ENCODE results near the gene CD79B. TPM values are rescaled to one million over a fixed set of nuclear protein-coding genes. Genes with fewer than 3 reads are reported as not detected.
A peak's percentile ranks its signal among the peaks of the same experiment; 100 is the strongest.

Gene CD79B
- total RNA-seq, 1 experiment from 2014 or later: 0.59 TPM

DNA sequence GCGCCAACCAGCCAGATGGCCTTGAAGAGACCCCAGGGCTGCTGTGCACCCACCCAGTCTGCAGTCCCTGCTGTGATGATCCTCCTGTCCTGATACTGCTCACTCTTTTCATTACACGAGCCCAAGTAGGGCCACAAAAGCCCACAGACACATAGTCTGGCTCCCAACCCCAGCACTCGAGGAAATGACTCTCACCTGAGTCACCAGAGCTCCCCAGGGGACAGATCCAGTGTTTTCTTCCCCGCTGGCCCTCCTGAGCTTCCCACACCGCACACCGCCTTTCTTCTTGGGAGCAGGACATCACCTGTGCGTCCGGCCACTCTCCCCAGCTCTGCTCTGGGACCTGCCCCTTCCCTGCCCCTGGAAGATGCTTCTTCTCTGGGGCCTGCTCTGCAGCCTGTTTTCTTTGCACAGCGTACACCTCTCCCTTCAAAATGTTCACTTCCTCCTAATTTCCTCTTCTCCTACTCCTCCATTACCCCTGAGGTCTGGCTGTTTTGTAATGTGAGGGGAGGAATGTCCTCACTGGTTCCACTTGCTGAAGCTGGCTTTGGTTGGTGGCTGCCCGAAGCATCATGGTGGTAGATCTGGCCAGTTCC lies 42.6 kb upstream of the CD79B start:
- Histone ChIP-seq H3K9me2 (ENCODE audit: insufficient read depth) (no peaks in the 10 kb centered on the region), H2AFZ (ENCODE audit: low read depth, low read length, poor library complexity, severe bottlenecking) (no peak overlapping the region), H3K36me3 (ENCODE audit: control insufficient read depth in 1 of 2, insufficient read depth in 2 of 2, low read length in 2 of 2) (no peaks in the 10 kb centered on the region), H3K4me1 (ENCODE audit: control insufficient read depth in 1 of 2, insufficient read depth in 2 of 2, low read length in 2 of 2) (peaks cover 23 to 43% of the 10 kb centered on the region in 2 experiments), H3K9me3 (ENCODE audit: control insufficient read depth in 1 of 2, insufficient read depth in 1 of 2, low read depth in 1 of 2, low read length in 2 of 2) (no peaks in the 10 kb centered on the region), H3K79me2 (ENCODE audit: insufficient read depth, low read length) (no peaks in the 10 kb centered on the region), H3K27ac (ENCODE audit: low read depth, low read length) (peak overlapping the region; percentile 46), H4K20me1 (ENCODE audit: insufficient read depth) (no peaks in the 10 kb centered on the region), H3K4me3 (replicated peaks in 1 of 2; ENCODE audit: low read depth in 1 of 2, low read length in 2 of 2) (peak overlapping the region; percentile 23 to 44), H3K4me2 (ENCODE audit: low read length) (peak overlapping the region; percentile 78), H3K27me3 (ENCODE audit: insufficient read depth, low read length) (no peaks in the 10 kb centered on the region), H3K9ac (ENCODE audit: low read length) (peak overlapping the region; percentile 32)
- ChIA-PET RAD21 (ENCODE audit: low non-redundant PET in 1 of 2, low total read pairs in 2 of 2, uncharacterized antibody in 2 of 2, unreplicated experiment in 2 of 2) (interaction anchor here (0.6 to 1.4 kb wide), 3 partner anchors 13 to 55 kb away, joined by 3 to 6 read pairs (median 5); partner anchors contain the start of gene GH1 (in 1 of the 2)), POLR2A (interaction anchor here (1.0 kb wide), 1 partner anchor 13 kb away, joined by 4 read pairs; no protein-coding TSS in a partner anchor), CTCF (interaction anchor here (1.0 to 2.3 kb wide), 10 partner anchors 11 to 159 kb away, joined by 3 to 10 read pairs (median 4); no protein-coding TSS in a partner anchor)
- DNase-seq (ENCODE audit: low read depth, low spot score) (peak; percentile 57), ATAC-seq (peak; percentile 84)
- BruUV-seq (replicated peaks): no TSS peak
- TF ChIP-seq SP1 (IDR thresholded peaks at IDR 0.05; ENCODE audit: low read depth): peak; percentile 66
- TF ChIP-seq FOSL1 (IDR thresholded peaks at IDR 0.05; ENCODE audit: low read depth): peak; percentile 98
- TF ChIP-seq ZNF274 (IDR thresholded peaks at IDR 0.05; ENCODE audit: low read depth, low read length): no peak
- TF ChIP-seq TCF7L2 (IDR thresholded peaks at IDR 0.05; ENCODE audit: borderline replicate concordance, extremely low read depth, insufficient read depth, insufficient read length): peak; percentile 65
- TF ChIP-seq, protein P1, sequence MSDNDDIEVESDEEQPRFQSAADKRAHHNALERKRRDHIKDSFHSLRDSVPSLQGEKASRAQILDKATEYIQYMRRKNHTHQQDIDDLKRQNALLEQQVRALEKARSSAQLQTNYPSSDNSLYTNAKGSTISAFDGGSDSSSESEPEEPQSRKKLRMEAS (IDR thresholded peaks at IDR 0.05): peak; percentile 58; the same call in 1 of the 2 replicates
- intact Hi-C loops (cut with micrococcal nuclease): no loop called here

DNA sequence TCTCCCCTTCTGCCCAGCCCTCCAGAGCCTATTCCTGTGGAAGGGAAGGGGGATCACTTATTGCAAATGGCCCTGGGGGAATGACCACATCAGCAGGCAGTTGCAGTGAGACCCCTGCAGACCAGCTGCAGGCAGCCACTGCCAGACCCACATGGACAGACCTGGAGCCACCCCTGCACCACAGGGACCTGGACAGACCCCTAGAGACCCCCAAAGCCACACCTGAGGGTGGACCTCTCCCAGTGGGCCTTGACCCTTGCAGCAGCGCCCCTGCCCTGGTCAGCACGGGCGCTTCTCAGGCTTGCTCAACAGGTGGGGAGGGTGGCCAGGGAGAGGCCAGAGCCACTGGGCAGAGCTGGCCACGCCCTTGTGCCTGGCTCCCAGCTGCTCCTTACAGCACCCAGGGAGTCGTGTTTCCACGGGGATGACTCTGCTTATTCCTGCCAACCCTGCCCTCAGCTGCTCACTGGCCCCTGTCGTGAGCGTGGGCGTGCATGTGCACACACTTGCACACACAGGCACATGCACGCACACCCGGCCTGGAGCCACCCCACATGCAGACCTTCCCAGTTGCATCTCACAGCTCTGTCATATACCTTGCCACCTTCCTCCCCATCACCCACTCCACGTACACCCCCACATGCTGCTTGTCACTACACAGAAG lies 41.9 kb upstream of the CD79B start:
- Histone ChIP-seq H2AFZ (ENCODE audit: low read depth, low read length, poor library complexity, severe bottlenecking) (no peak overlapping the region), H3K79me2 (ENCODE audit: insufficient read depth, low read length) (no peaks in the 10 kb centered on the region), H3K4me1 (ENCODE audit: control insufficient read depth in 1 of 2, insufficient read depth in 2 of 2, low read length in 2 of 2) (peaks cover 23 to 43% of the 10 kb centered on the region in 2 experiments), H3K4me2 (ENCODE audit: low read length) (peak overlapping the region; percentile 78), H3K4me3 (replicated peaks in 1 of 2; ENCODE audit: low read depth in 1 of 2, low read length in 2 of 2) (peak overlapping the region; percentile 23 to 44), H4K20me1 (ENCODE audit: insufficient read depth) (no peaks in the 10 kb centered on the region), H3K9ac (ENCODE audit: low read length) (peak overlapping the region; percentile 32), H3K27me3 (ENCODE audit: insufficient read depth, low read length) (no peaks in the 10 kb centered on the region), H3K36me3 (ENCODE audit: control insufficient read depth in 1 of 2, insufficient read depth in 2 of 2, low read length in 2 of 2) (no peaks in the 10 kb centered on the region), H3K27ac (ENCODE audit: low read depth, low read length) (peak overlapping the region; percentile 46), H3K9me2 (ENCODE audit: insufficient read depth) (no peaks in the 10 kb centered on the region), H3K9me3 (ENCODE audit: control insufficient read depth in 1 of 2, insufficient read depth in 1 of 2, low read depth in 1 of 2, low read length in 2 of 2) (no peaks in the 10 kb centered on the region)
- intact Hi-C loops (cut with micrococcal nuclease): no loop called here
- ChIA-PET RAD21 (ENCODE audit: low non-redundant PET in 1 of 2, low total read pairs in 2 of 2, uncharacterized antibody in 2 of 2, unreplicated experiment in 2 of 2) (interaction anchor here in 1 of 2 experiments (1.4 kb wide), 1 partner anchor 55 kb away, joined by 5 read pairs; the partner anchor contains the start of gene GH1), CTCF (interaction anchor here (0.8 to 2.3 kb wide), 10 partner anchors 8 to 160 kb away, joined by 3 to 10 read pairs (median 4); no protein-coding TSS in a partner anchor), POLR2A (interaction anchor here (0.8 to 1.0 kb wide), 2 partner anchors 12 to 171 kb away, joined by 4 read pairs; no protein-coding TSS in a partner anchor)
- DNase-seq (ENCODE audit: low read depth, low spot score) (no peak), ATAC-seq (peak; percentile 76)
- BruUV-seq (replicated peaks): no TSS peak
- TF ChIP-seq SIN3A (IDR thresholded peaks at IDR 0.05; ENCODE audit: low read depth): no peak
- TF ChIP-seq, protein P1 (IDR thresholded peaks at IDR 0.05): 0 out of 2 replicates have a peak, but pooled peaks have one; percentile 77

All from HCT116 (cell line).